ENCODE data around the gene CFAP73. TPM values are rescaled to one million over a fixed set of nuclear protein-coding genes. Genes with fewer than 3 reads are reported as not detected.

The CFAP73 gene
- total RNA-seq, 1 experiment from 2014 or later, result not detected

DNA sequence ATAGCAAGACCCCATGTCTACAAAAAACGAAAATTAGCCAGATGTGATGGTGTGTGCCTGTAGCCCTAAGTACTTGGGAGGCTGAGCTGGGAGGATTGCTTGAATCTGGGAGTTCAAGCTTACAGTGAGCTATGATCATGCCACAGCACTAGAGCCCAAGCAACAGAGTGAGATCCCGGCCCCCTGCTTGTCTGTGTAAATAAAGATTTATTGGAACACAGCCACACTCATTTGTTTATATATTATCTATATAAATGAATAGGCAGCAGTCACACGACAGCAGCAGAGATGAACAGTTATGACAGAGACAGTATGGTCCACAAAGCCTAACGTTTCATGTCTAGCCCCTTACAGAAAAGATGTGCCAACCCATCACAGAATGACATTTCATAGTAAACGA is 20.9 kb downstream of the CFAP73 start:
- Mint-ChIP-seq H3K4me3 (ENCODE audit: unreplicated experiment) (no peak overlapping the region), H3K36me3 (ENCODE audit: insufficient read depth, unreplicated experiment) (peaks cover 87% of the 10 kb centered on the region), H3K27ac (ENCODE audit: low read depth, unreplicated experiment) (no peak overlapping the region), H3K4me1 (ENCODE audit: insufficient read depth, unreplicated experiment) (peaks cover 5% of the 10 kb centered on the region), H3K9me3 (ENCODE audit: unreplicated experiment) (no peaks in the 10 kb centered on the region), H3K27me3 (ENCODE audit: insufficient read depth, unreplicated experiment) (no peaks in the 10 kb centered on the region)
- no TSS peak for BruUV-seq (replicated peaks)
- no peak for DNase-seq (ENCODE audit: unreplicated experiment)
- TF ChIP-seq, protein P1, sequence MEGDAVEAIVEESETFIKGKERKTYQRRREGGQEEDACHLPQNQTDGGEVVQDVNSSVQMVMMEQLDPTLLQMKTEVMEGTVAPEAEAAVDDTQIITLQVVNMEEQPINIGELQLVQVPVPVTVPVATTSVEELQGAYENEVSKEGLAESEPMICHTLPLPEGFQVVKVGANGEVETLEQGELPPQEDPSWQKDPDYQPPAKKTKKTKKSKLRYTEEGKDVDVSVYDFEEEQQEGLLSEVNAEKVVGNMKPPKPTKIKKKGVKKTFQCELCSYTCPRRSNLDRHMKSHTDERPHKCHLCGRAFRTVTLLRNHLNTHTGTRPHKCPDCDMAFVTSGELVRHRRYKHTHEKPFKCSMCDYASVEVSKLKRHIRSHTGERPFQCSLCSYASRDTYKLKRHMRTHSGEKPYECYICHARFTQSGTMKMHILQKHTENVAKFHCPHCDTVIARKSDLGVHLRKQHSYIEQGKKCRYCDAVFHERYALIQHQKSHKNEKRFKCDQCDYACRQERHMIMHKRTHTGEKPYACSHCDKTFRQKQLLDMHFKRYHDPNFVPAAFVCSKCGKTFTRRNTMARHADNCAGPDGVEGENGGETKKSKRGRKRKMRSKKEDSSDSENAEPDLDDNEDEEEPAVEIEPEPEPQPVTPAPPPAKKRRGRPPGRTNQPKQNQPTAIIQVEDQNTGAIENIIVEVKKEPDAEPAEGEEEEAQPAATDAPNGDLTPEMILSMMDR (IDR thresholded peaks at IDR 0.05; ENCODE audit: unreplicated experiment), result no peak
- intact Hi-C loops (cut with micrococcal nuclease), result no loop called here
- ChIA-PET POLR2A (interaction anchor here (0.6 kb wide), 1 partner anchor 272 kb away, joined by 3 read pairs; no protein-coding TSS in a partner anchor), CTCF (interaction anchor here (0.6 to 9.7 kb wide), 4 partner anchors 11 to 270 kb away, joined by 3 to 131 read pairs (median 40); no protein-coding TSS in a partner anchor)

DNA sequence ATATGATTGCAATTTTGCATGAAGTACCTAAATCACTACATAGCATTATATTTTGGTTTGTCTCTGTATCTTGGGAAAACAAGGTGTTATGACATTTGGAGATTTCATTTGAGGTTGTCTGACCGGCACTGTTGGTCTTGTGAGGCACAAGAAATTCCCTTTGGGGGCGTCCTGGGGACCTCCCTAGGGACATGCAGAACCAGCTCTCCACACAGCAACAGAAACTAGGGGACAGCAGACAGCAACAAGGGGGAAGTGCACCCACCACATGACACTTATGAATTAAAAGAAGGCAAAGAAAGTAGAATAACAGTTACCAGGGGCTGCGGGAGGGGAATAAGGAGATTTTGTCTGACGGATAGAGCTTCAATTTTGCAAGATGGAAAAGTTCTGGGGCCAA is 21.4 kb downstream of the CFAP73 start:
- Mint-ChIP-seq H3K27me3 (ENCODE audit: insufficient read depth, unreplicated experiment) (no peaks in the 10 kb centered on the region), H3K4me3 (ENCODE audit: unreplicated experiment) (no peak overlapping the region), H3K27ac (ENCODE audit: low read depth, unreplicated experiment) (peak overlapping the region; percentile 50), H3K4me1 (ENCODE audit: insufficient read depth, unreplicated experiment) (peaks cover 5% of the 10 kb centered on the region), H3K36me3 (ENCODE audit: insufficient read depth, unreplicated experiment) (peaks cover 91% of the 10 kb centered on the region), H3K9me3 (ENCODE audit: unreplicated experiment) (no peaks in the 10 kb centered on the region)
- DNase-seq (ENCODE audit: unreplicated experiment), result no peak
- CTCF ChIA-PET, result interaction anchor here (0.6 to 9.7 kb wide), 5 partner anchors 11 to 271 kb away, joined by 3 to 131 read pairs (median 33); no protein-coding TSS in a partner anchor
- POLR2A ChIA-PET, result interaction anchor here (0.6 kb wide), 1 partner anchor 272 kb away, joined by 3 read pairs; no protein-coding TSS in a partner anchor
- TF ChIP-seq, protein P1 (IDR thresholded peaks at IDR 0.05; ENCODE audit: unreplicated experiment), result no peak
- no TSS peak for BruUV-seq (replicated peaks)
- intact Hi-C loops (cut with micrococcal nuclease), result no loop called here

GRCh38 chr12:113171543-113171942 is 22.0 kb downstream of the CFAP73 start:
- Mint-ChIP-seq H3K27me3 (ENCODE audit: insufficient read depth, unreplicated experiment) (no peaks in the 10 kb centered on the region), H3K9me3 (ENCODE audit: unreplicated experiment) (no peaks in the 10 kb centered on the region), H3K27ac (ENCODE audit: low read depth, unreplicated experiment) (peak overlapping the region; percentile 50), H3K36me3 (ENCODE audit: insufficient read depth, unreplicated experiment) (peaks cover 91% of the 10 kb centered on the region), H3K4me3 (ENCODE audit: unreplicated experiment) (no peak overlapping the region), H3K4me1 (ENCODE audit: insufficient read depth, unreplicated experiment) (peaks cover 5% of the 10 kb centered on the region)
- TF ChIP-seq, protein P1 (IDR thresholded peaks at IDR 0.05; ENCODE audit: unreplicated experiment), result no peak
- intact Hi-C loops (cut with micrococcal nuclease), result no loop called here
- no peak for DNase-seq (ENCODE audit: unreplicated experiment)
- CTCF ChIA-PET, result interaction anchor here (0.7 to 9.7 kb wide), 5 partner anchors 12 to 179 kb away, joined by 3 to 131 read pairs (median 33); no protein-coding TSS in a partner anchor
- BruUV-seq (replicated peaks), result no TSS peak
- POLR2A ChIA-PET, result interaction anchor here (0.9 kb wide), 1 partner anchor 10 kb away, joined by 3 read pairs; no protein-coding TSS in a partner anchor

DNA sequence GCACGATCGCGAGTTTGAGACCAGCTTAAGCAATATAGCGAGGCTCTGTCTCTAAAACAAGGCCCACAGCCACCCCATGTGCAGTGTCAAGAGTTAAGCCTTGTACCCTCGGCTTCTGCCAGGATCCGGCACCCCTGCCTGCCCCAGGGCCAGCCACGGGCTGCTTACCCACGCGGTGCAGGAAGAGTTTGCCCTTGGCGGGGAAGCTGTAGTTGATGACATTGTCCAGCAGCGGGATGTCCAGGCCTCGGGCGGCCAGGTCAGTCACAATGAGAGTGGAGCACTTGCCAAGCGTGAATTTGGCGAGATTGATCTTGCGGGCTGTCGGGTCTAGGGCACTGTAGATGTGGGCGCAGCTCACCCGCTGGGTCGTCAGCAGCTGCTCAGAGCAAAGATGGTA is 22.7 kb downstream of the CFAP73 start:
- BruUV-seq (replicated peaks), result no TSS peak
- H3K27ac Mint-ChIP-seq (ENCODE audit: low read depth, unreplicated experiment), result no peak overlapping the region
- peaks cover 5% of the 10 kb centered on the region for H3K4me1 Mint-ChIP-seq (ENCODE audit: insufficient read depth, unreplicated experiment)
- no peaks in the 10 kb centered on the region for H3K27me3 Mint-ChIP-seq (ENCODE audit: insufficient read depth, unreplicated experiment)
- no peaks in the 10 kb centered on the region for H3K9me3 Mint-ChIP-seq (ENCODE audit: unreplicated experiment)
- CTCF ChIA-PET, result interaction anchor here (0.6 to 9.7 kb wide), 10 partner anchors 13 to 241 kb away, joined by 3 to 131 read pairs (median 4); no protein-coding TSS in a partner anchor
- POLR2A ChIA-PET, result interaction anchor here (0.9 kb wide), 1 partner anchor 10 kb away, joined by 3 read pairs; no protein-coding TSS in a partner anchor
- DNase-seq (ENCODE audit: unreplicated experiment), result no peak
- H3K4me3 Mint-ChIP-seq (ENCODE audit: unreplicated experiment), result no peak overlapping the region
- intact Hi-C loops (cut with micrococcal nuclease), result no loop called here
- peaks cover 91% of the 10 kb centered on the region for H3K36me3 Mint-ChIP-seq (ENCODE audit: insufficient read depth, unreplicated experiment)
- TF ChIP-seq, protein P1 (IDR thresholded peaks at IDR 0.05; ENCODE audit: unreplicated experiment), result no peak
